Psoas muscle (tissue), 8 donors: ENCODE data around the gene MAGI1. TPM values are rescaled to one million over a fixed set of nuclear protein-coding genes. Genes with fewer than 3 reads are reported as not detected.
"Not testable (repeated sequence)": the region's sequence is repeated elsewhere in the genome, so short reads cannot be mapped to it uniquely, and the experiment has no call there.

Experiments used
- ATAC-seq, 4 donors: fragments of 200-7000 bp; cut with Tn5 transposase; one replicate each; pipeline ENCODE4 v1.9.1; 2020; ENCODE audit warnings: moderate library complexity in 3 of 4, mild to moderate bottlenecking in 2 of 4
- DNase-seq, 2 donors: peaks; one replicate each; pipeline ENCODE4 v3.0.0-alpha.2; 2020
- H3K27ac ChIP-seq: fragments of 200-600 bp; one replicate; pipeline ENCODE4 v1.8.0; 2022
- H3K27me3 ChIP-seq, 3 donors: fragments of 200-600 bp in 1 of 3; one replicate each; pipeline versions ENCODE4 v1.6.1 to v1.8.0; 2013 to 2022; ENCODE audit warnings: low read length in 2 of 3, mild to moderate bottlenecking in 2 of 3, moderate library complexity in 1 of 3; ENCODE audit not compliant: insufficient read depth in 3 of 3
- H3K36me3 ChIP-seq, 2 donors: fragments of 200-600 bp in 1 of 2; one replicate each; pipeline versions ENCODE4 v1.6.1 to v1.8.0; 2013 to 2022; ENCODE audit warnings: low read depth in 1 of 2, mild to moderate bottlenecking in 1 of 2, moderate library complexity in 1 of 2; ENCODE audit not compliant: insufficient read depth in 1 of 2
- H3K4me1 ChIP-seq: fragments of 200-600 bp; one replicate; pipeline ENCODE4 v1.8.0; 2022
- H3K4me3 ChIP-seq: fragments of 200-600 bp; one replicate; pipeline ENCODE4 v1.8.0; 2022; ENCODE audit warnings: mild to moderate bottlenecking
- H3K9me3 ChIP-seq: fragments of 200-600 bp; one replicate; pipeline ENCODE4 v1.8.0; 2022
- CTCF ChIP-seq: fragments of 200-600 bp; IDR thresholded peaks from one replicate; pipeline ENCODE4 v1.8.0; 2022; ENCODE audit warnings: antibody characterized with exemption
- WGBS, 3 donors: extraction: QIAGEN DNeasy Blood & Tissue Kit; methylation state at CpG; one replicate each; pipeline versions ENCODE4 v1.1.6 to v1.1.7; 2013; 5-methylcytosine and 5-hydroxymethylcytosine counted together
- intact Hi-C, 2 donors: fragments of 100-400 bp; cut with DNase I; formaldehyde crosslinking; loops; one replicate each; pipeline versions ENCODE4 v1.11.0 to v1.14.2; 2022
- polyA plus RNA-seq, 3 donors: library from polyadenylated mRNA; stranded (reverse); fragments of 200-250 nt; gene quantifications; one replicate each; pipeline ENCODE4 v1.2.3, GENCODE V29; 2013
- total RNA-seq, 4 donors: library from RNA; stranded (reverse); fragmentation: NEBNext Ultra II Directional in 2 of 4; extraction: Animal tissue kit (Norgen Biotek cat#: 25700) in 2 of 4; gene quantifications; one replicate each; pipeline versions ENCODE4 v1.2.1 to v1.2.4, GENCODE V29; 2021 to 2023
- donor health status: healthy with polysubstance abuse.
- donor health status: DM: no; HTN: no; CAD: no; lungs with moderate emphysema.
- donor health status: Bipolar disorder and iron deficiency.
- donor health status: healthy.
- donor health status: DM: yes; HTN: yes; CAD: no.
- donor health status: DM: no; HTN: no; CAD: no.
- donor health status: DM: no; HTN: no; CAD: no.
- donor health status: DM: yes; HTN: yes; CAD: no.

Gene MAGI1
- total and polyA plus RNA-seq, 7 donors, result 4.5 to 8.1 (median 6.3) TPM

GRCh38 chr3:65524584-65524983 is 514.1 kb downstream of the MAGI1 start:
- WGBS, 3 donors, result 30 to 42% (median 31%) methylated on average over 4 of the region's 4 CpGs
- H3K36me3 ChIP-seq, result no peaks in the 10 kb centered on the region
- H3K4me3 ChIP-seq, result no peak overlapping the region
- TF ChIP-seq CTCF, result no peak
- H3K27me3 ChIP-seq, result no peaks in the 10 kb centered on the region
- DNase-seq, result no peak
- peaks cover 13% of the 10 kb centered on the region for H3K4me1 ChIP-seq
- intact Hi-C loops, result no loop called here
- no peak overlapping the region for H3K27ac ChIP-seq
- ATAC-seq, result peak in 3 of 4 donors; percentile 59 to 72 (median 71)
- H3K9me3 ChIP-seq, result no peaks in the 10 kb centered on the region

- WGBS, 3 donors, result 41 to 63% (median 43%) methylated on average over 4 of the region's 4 CpGs
- intact Hi-C loops, result no loop called here
- no peak for DNase-seq
Observed at GRCh38 chr3:65523878-65524277, 514.8 kb downstream of the MAGI1 start.

GRCh38 chr3:65521032-65521431 is 517.7 kb downstream of the MAGI1 start:
- ATAC-seq, result no peak

More at GRCh38 chr3:65523878-65524277, 514.8 kb downstream of the MAGI1 start:
- no peaks in the 10 kb centered on the region for H3K27me3 ChIP-seq
- no peak for ATAC-seq
- no peaks in the 10 kb centered on the region for H3K36me3 ChIP-seq
- no peaks in the 10 kb centered on the region for H3K9me3 ChIP-seq
- H3K4me1 ChIP-seq, result peaks cover 8% of the 10 kb centered on the region
- no peak for TF ChIP-seq CTCF
- no peak overlapping the region for H3K27ac ChIP-seq
- H3K4me3 ChIP-seq, result no peak overlapping the region

GRCh38 chr3:65516998-65517397 is 521.7 kb downstream of the MAGI1 start:
- TF ChIP-seq CTCF, result no peak
- DNase-seq (no peak), ATAC-seq (no peak)
- Histone ChIP-seq H3K27ac (no peak overlapping the region), H3K27me3 (no peaks in the 10 kb centered on the region), H3K4me1 (no peaks in the 10 kb centered on the region), H3K4me3 (no peak overlapping the region), H3K36me3 (no peaks in the 10 kb centered on the region), H3K9me3 (no peaks in the 10 kb centered on the region)
- intact Hi-C loops, result no loop called here
- 98 to 100% (median 100%) methylated on average over 5 of the region's 5 CpGs for WGBS, 3 donors

More at GRCh38 chr3:65521032-65521431, 517.7 kb downstream of the MAGI1 start:
- intact Hi-C loops, result no loop called here
- H3K36me3 ChIP-seq, result no peaks in the 10 kb centered on the region
- WGBS, 3 donors, result 80 to 85% (median 81%) methylated on average over 2 of the region's 2 CpGs
- no peak for TF ChIP-seq CTCF
- H3K4me3 ChIP-seq, result no peak overlapping the region
- H3K27ac ChIP-seq, result no peak overlapping the region
- H3K4me1 ChIP-seq, result peaks cover 8% of the 10 kb centered on the region
- DNase-seq, result no peak
- no peaks in the 10 kb centered on the region for H3K27me3 ChIP-seq
- H3K9me3 ChIP-seq, result no peaks in the 10 kb centered on the region

GRCh38 chr3:65514317-65514716 is 524.4 kb downstream of the MAGI1 start:
- WGBS, 3 donors, result 93 to 100% (median 100%) methylated on average over 1 of the region's 1 CpG
- H3K4me3 ChIP-seq, ATAC-seq, intact Hi-C loops, DNase-seq, H3K27me3 ChIP-seq, H3K4me1 ChIP-seq, H3K9me3 ChIP-seq, H3K36me3 ChIP-seq, H3K27ac ChIP-seq: not testable (repeated sequence)

- ATAC-seq, H3K4me1 ChIP-seq, H3K27me3 ChIP-seq, H3K27ac ChIP-seq, DNase-seq, H3K9me3 ChIP-seq, H3K4me3 ChIP-seq, intact Hi-C loops, H3K36me3 ChIP-seq: not testable (repeated sequence)
- 78 to 86% (median 83%) methylated on average over 18 to 19 of the region's 24 CpGs for WGBS, 3 donors
Observed at GRCh38 chr3:65509423-65509794, 529.3 kb downstream of the MAGI1 start.
